RWPE2 (cell line): ENCODE measurements around the gene GMPR2.

Experiments used
- ATAC-seq: fragments of 200-7000 bp; cut with Tn5 transposase; 3 replicates; pipeline ENCODE4 v1.9.1; 2021; ENCODE audit warnings: low read depth
- DNase-seq: peaks from one replicate; pipeline ENCODE4 v3.0.0-alpha.2; 2020; ENCODE audit warnings: low spot score
- H3K27ac ChIP-seq: fragments of 450-650 bp; 2 replicates; pipeline ENCODE4 v1.5.1; 2017; ENCODE audit warnings: mild to moderate bottlenecking; ENCODE audit not compliant: poor library complexity, severe bottlenecking
- H3K27me3 ChIP-seq: fragments of 250-450 bp; sonication (Bioruptor Pico); 2 replicates; pipeline ENCODE4 v1.5.1; 2021; ENCODE audit warnings: mild to moderate bottlenecking, moderate library complexity; ENCODE audit not compliant: insufficient read depth, poor library complexity, severe bottlenecking
- H3K36me3 ChIP-seq: fragments of 250-450 bp; sonication (Bioruptor Pico); 2 replicates; pipeline ENCODE4 v1.5.1; 2020; ENCODE audit warnings: low read depth, mild to moderate bottlenecking, moderate library complexity
- H3K4me1 ChIP-seq: fragments of 250-450 bp; sonication (Bioruptor Pico); 2 replicates; pipeline ENCODE4 v1.5.1; 2021; ENCODE audit warnings: mild to moderate bottlenecking, moderate library complexity; ENCODE audit not compliant: insufficient read depth, poor library complexity, severe bottlenecking
- H3K4me3 ChIP-seq: fragments of 250-450 bp; sonication (Bioruptor Pico); 2 replicates; pipeline ENCODE4 v1.5.1; 2021; ENCODE audit warnings: mild to moderate bottlenecking, moderate library complexity; ENCODE audit not compliant: severe bottlenecking
- H3K9me3 ChIP-seq: fragments of 250-450 bp; sonication (Bioruptor Pico); 2 replicates; pipeline ENCODE4 v1.5.1; 2021; ENCODE audit warnings: mild to moderate bottlenecking, moderate library complexity; ENCODE audit not compliant: severe bottlenecking
- CTCF ChIP-seq: fragments of 450-650 bp; IDR thresholded peaks from one replicate; pipeline ENCODE4 v1.5.1; 2017; ENCODE audit warnings: mild to moderate bottlenecking, moderate library complexity; ENCODE audit not compliant: poor library complexity, severe bottlenecking

GMPR2 gene

DNA sequence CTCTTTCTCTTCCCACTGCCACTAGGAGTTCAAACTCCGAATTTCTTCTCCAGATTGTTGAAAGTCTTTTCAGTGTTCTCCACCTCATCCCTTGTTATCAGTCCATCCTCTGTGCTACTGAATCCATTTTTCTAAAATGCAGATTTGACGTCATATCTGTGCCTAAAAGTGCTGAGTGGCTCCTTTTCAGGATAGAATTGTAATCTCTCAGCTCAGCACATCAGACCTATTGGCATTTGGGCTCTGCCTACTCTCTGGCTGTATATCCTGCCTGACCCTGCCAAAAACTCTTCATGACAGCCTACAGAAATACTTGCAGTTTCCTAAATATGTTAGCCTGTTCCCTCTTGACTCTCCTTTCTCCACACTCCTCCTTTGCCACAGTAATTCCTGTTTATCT, 39.7 kb downstream of the GMPR2 start:
- H3K27ac ChIP-seq, result peak overlapping the region; percentile 98
- DNase-seq (no peak), ATAC-seq (no peak)
- peaks cover 22% of the 10 kb centered on the region for H3K36me3 ChIP-seq
- no peaks in the 10 kb centered on the region for H3K9me3 ChIP-seq
- no peak overlapping the region for H3K4me3 ChIP-seq
- TF ChIP-seq CTCF, result no peak
- H3K4me1 ChIP-seq, result peaks cover 32% of the 10 kb centered on the region
- no peaks in the 10 kb centered on the region for H3K27me3 ChIP-seq

DNA sequence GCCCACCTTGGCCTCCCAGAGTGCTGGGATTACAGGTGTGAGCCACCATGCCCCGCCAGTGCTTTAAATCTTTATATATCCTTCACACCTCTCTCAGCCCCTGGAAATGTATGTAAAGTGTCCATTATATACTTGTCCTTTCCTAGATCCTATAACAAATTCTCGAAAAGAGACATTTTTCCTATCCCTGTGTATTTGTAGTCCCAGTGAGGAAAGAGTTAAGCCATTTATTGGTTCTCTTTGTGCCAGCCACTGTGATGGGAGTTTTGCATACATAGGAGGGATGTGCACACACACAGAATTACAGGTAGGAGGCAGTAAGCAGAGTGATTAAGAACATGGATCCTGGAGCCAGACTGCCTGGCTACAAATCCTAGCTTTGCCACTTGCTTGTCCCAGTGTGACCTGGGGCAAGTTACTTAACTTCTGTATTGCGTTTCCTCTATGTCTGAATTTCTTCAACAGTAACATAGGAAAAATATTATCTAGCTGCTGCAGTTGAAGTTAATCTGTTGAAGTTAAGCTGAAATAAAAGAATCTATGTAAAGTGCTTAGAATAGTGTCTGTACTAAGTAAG, 40.8 kb downstream of the GMPR2 start:
- peaks cover 32% of the 10 kb centered on the region for H3K4me1 ChIP-seq
- H3K27ac ChIP-seq, result peak overlapping the region; percentile 98
- no peaks in the 10 kb centered on the region for H3K9me3 ChIP-seq
- no peak overlapping the region for H3K4me3 ChIP-seq
- H3K27me3 ChIP-seq, result no peaks in the 10 kb centered on the region
- DNase-seq (no peak), ATAC-seq (no peak)
- H3K36me3 ChIP-seq, result peaks cover 21% of the 10 kb centered on the region
- peak; percentile 39 for TF ChIP-seq CTCF

GRCh38 chr14:24274101-24274543, 41.4 kb downstream of the GMPR2 start:
- Histone ChIP-seq H3K27me3 (no peaks in the 10 kb centered on the region), H3K36me3 (peaks cover 15% of the 10 kb centered on the region), H3K4me3 (no peak overlapping the region), H3K4me1 (peaks cover 36% of the 10 kb centered on the region), H3K9me3 (no peaks in the 10 kb centered on the region), H3K27ac (peak overlapping the region; percentile 98)
- peak; percentile 76 for ATAC-seq
- TF ChIP-seq CTCF, result no peak
- no peak for DNase-seq

DNA sequence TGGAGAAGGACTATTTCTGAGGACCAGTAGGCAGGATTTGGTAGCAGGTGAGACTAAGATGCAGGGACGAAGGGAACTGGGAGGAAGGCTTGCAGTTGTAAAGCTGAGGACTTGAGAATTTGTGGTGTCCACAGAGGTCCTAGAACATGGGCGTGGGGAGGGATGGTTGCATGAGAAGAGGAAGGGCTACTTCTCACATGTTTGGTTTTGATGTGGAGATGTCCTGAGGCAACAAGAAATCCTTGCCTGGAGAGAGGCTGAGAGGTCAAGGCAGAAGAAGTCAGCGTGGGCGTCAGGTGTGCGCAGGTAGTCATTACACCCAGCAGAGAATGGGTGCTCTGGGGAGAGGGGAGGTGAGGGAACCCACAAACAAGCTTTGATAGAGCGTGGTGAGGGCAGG, 44.3 kb downstream of the GMPR2 start:
- H3K36me3 ChIP-seq, result no peaks in the 10 kb centered on the region
- no peak for ATAC-seq
- no peak overlapping the region for H3K4me3 ChIP-seq
- H3K27me3 ChIP-seq, result no peaks in the 10 kb centered on the region
- no peaks in the 10 kb centered on the region for H3K9me3 ChIP-seq
- no peak for TF ChIP-seq CTCF
- peaks cover 32% of the 10 kb centered on the region for H3K4me1 ChIP-seq
- no peak overlapping the region for H3K27ac ChIP-seq
- no peak for DNase-seq

DNA sequence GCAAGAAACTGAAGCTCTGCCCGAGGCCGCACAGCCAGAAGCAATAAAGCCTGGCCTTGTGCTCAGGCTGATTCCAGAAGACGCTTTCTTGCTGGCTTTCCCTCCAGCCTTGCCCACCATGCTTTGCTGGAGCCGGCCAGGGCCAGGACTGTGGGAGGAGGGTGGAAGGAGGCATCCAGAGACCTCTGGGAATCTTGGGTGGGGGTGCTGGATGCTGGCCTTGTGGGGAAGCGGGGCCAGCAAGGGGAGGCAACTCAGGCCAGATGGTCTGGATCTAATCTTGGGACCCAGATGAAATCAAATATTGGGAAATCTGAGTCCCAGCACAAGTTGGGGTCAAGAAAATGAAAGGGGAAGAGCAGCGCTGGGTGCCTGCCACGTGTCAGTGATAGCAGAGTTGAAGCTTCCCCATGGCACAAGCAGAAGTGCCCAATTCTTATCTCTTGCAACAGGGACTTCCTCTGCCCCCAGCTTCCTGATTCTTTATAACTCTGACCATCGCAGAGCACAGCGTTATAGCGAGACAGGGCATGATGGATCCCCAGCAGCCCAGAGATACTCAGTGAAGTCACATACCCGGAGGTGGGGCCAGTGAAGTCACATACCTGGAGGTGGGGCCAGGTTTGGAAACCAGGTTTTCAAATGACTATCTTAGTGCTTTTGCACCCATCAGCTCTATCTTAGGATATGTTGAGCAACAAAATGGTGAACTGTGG, 45.0 kb downstream of the GMPR2 start:
- DNase-seq (no peak), ATAC-seq (no peak)
- no peak overlapping the region for H3K27ac ChIP-seq
- H3K27me3 ChIP-seq, result no peaks in the 10 kb centered on the region
- H3K4me1 ChIP-seq, result peaks cover 25% of the 10 kb centered on the region
- no peaks in the 10 kb centered on the region for H3K9me3 ChIP-seq
- TF ChIP-seq CTCF, result no peak
- H3K36me3 ChIP-seq, result no peaks in the 10 kb centered on the region
- no peak overlapping the region for H3K4me3 ChIP-seq
